ENCODE measurements around the gene PPFIBP1.
"Not testable (repeated sequence)": the region's sequence is repeated elsewhere in the genome, so short reads cannot be mapped to it uniquely, and the experiment has no call there.

The PPFIBP1 gene

GRCh38 chr12:27631365-27631764 is 107.4 kb downstream of the PPFIBP1 start:
- DNase-seq: no peak

GRCh38 chr12:27631813-27632491 is 107.9 kb downstream of the PPFIBP1 start:
- no peak for DNase-seq

DNA sequence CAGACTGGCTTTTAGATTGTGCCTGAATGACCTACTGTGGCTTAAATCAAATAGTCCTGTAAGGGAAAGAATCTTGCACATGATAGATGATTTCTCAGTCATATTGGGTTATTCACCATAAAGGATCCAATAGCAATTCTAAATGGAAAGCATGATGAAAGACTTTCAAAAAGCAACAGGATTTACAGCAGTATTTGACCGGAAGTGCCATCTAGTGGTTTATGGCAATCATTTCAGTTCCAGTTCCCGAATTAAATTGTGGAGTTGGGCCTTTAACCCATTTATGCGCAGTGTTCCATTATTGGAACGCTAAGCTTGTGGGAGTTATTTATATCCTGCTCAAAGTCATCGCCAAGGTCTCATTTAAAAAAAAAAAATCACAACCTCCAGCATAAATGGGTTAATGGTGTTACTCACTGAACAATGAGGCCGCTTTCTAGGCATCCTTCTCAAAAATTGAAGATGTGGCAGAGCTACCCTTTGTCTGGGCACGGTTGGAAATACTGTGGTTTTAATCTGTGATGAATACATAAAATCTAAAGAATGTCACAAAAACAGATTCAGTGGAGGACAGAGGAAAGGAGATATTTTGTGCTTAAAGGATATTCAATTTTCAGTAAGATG is 111.5 kb downstream of the PPFIBP1 start:
- DNase-seq: no peak

DNA sequence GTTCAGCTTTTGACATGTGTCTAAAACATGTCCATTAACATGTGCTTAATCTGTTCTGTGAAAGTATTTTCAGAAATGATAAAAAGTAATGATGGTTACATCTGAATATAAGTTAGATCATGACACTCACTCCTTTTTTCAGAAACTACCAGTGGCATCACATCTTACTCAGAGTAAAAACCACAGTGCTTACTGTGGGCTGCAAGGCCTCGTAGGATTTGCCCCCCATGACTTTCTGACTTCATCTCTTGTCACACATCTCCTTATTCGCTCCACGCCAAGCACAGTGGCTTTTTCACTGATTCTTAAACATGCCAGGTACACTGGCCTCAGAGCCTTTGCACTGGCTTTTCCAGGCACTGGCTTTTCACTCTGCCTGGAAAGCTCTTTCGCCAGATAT is 112.6 kb downstream of the PPFIBP1 start:
- not testable (repeated sequence) for DNase-seq

- no peak for DNase-seq
Observed at GRCh38 chr12:27637524-27637923, 113.5 kb downstream of the PPFIBP1 start.

GRCh38 chr12:27639265-27639664 is 115.3 kb downstream of the PPFIBP1 start:
- DNase-seq: no peak

- DNase-seq: not testable (repeated sequence)
Observed at GRCh38 chr12:27640566-27641200, 116.7 kb downstream of the PPFIBP1 start.

- not testable (repeated sequence) for DNase-seq
Observed at GRCh38 chr12:27642361-27642760, 118.4 kb downstream of the PPFIBP1 start.

GRCh38 chr12:27642892-27643291 is 118.9 kb downstream of the PPFIBP1 start:
- not testable (repeated sequence) for DNase-seq

GRCh38 chr12:27644158-27644845 is 120.3 kb downstream of the PPFIBP1 start:
- no peak for DNase-seq

- no peak for DNase-seq
Observed at GRCh38 chr12:27645671-27646070, 121.7 kb downstream of the PPFIBP1 start.

- DNase-seq: no peak
Observed at GRCh38 chr12:27646149-27646548, 122.1 kb downstream of the PPFIBP1 start.

DNA sequence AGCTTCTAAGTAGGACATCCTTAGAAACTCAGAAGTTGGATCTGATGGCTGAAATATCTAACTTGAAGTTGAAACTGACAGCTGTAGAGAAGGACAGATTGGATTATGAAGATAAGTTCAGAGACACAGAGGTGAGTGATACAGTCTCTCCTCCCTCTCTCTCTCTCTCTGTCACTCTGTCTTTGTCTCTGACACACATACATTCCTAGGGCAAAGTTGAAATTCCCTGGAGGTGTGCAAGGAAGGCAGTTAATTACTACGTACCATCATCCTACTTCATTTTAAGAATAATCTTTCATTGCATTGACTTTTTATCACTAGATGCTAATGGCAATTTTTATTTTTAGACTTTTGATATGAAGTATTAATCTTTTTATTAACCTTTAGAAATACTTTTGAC is 126.0 kb downstream of the PPFIBP1 start:
- no peak for DNase-seq

DNA sequence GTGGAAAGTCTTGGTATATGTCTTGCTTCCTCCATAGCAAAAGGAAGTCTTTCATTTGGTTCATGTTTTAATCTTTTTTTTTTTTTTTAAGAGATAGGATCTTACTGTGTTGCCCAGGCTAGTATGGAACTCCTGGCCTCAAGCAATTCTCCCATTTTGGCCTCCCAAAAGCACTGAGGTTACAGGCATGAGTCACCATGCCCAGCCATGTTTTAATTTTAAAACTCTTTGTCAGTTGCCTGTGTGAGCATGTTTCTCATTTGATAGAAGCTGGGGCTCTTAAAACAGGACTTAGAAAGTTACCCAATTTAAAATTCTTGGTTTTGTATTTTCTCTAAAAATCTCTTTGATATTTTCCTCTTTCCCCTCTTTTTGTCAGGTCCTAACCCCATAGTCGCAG is 127.2 kb downstream of the PPFIBP1 start:
- no peak for DNase-seq

- DNase-seq: peak in 1 of 2 experiments; percentile 37
Observed at GRCh38 chr12:27652174-27652763, 128.3 kb downstream of the PPFIBP1 start.

GRCh38 chr12:27653661-27654060 is 129.7 kb downstream of the PPFIBP1 start:
- DNase-seq: no peak

DNA sequence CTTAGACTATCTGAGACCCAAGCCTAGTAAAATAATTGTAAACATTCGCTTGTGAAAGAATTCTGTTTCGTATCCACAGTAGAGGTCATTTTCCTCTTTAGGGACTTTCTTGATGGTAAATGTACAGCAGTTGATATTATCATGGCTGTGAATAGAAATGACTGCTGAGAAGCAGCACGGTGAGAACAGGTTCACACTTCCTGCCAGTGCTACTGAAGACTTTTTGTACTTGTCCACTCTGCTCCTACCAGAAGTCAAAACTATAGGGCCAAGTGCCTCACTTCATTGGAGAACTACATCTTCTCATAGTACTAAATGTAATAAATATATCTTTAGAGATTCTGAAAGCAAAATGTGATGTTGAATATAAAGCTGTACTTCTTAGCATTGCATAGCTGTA is 131.5 kb downstream of the PPFIBP1 start:
- DNase-seq: not testable (repeated sequence)

DNA sequence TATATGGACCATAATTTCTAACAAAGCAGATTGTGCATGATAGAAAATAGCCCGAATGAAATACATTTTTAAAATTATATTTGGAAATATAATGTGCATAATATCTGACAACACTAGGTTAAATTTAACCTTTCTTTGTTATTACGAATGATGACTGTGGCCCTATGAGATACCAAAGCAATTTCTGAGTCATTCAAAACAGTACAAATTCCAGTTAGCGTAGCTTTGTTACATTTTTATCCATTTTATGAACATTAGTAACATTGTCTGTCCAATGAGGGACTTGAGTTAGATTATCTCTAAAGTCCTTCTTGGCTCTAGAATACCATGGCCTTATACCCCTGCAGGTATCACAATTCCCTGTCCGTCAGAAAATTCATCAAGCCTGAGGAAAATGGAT is 133.3 kb downstream of the PPFIBP1 start:
- no peak for DNase-seq

DNA sequence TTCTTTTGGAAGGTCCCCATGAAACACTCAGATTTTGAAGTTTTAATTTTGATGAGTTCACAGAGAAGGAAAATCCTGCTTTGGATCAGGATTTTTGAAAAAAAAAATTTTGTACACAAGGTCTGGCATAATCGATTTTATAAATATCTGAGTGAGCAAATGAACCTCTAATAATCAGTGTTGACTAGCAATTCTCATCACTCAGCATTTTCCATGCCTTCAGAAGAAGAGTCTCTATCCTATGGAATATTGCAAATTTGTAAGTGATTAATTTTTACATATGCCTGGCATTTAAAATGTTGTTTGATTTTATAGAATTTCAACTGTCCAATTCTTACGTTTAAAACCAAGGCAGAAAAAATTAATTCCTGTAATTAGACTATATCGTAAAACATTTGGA is 141.7 kb downstream of the PPFIBP1 start:
- no peak for DNase-seq

GRCh38 chr12:27666510-27666909 is 142.5 kb downstream of the PPFIBP1 start:
- no peak for DNase-seq

GRCh38 chr12:27667540-27667939 is 143.5 kb downstream of the PPFIBP1 start:
- no peak for DNase-seq

- DNase-seq: no peak
Observed at GRCh38 chr12:27672051-27672450, 148.0 kb downstream of the PPFIBP1 start.

DNA sequence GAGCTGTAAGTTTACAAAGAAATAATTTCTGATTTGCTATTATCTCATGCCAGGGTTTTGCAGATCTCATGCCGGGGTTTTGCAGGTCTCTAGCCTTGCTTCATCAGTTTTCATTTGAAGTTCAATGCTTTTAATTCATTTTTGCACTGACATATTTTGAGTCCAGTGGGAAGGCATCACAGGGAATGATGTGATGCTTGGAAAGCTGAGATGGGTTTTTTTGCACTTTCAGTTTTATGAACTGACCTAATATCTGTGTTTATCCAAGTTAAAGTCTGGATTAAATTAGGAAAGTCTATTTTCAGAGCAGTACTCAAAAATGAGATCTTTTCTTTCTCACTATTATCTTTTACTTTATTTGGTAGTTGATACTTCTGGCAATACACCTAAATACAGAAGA is 148.6 kb downstream of the PPFIBP1 start:
- DNase-seq: no peak

Data from cerebellar nuclear complex (tissue), 1 donor.